ELR (cell line): Measurements from ENCODE around the gene LRRK1.
"Not testable (repeated sequence)": the region's sequence is repeated elsewhere in the genome, so short reads cannot be mapped to it uniquely, and the experiment has no call there.

Source experiments
- DNase-seq: peaks from one replicate; pipeline ENCODE4 v3.0.0-alpha.2; 2015; ENCODE audit warnings: low read depth

LRRK1 gene

GRCh38 chr15:101070024-101070423 lies 150.9 kb downstream of the LRRK1 start:
- DNase-seq: no peak

- DNase-seq: peak; percentile 88
Measured at GRCh38 chr15:101070502-101071273, 151.5 kb downstream of the LRRK1 start.

GRCh38 chr15:101071651-101072050 lies 152.5 kb downstream of the LRRK1 start:
- no peak for DNase-seq

GRCh38 chr15:101072235-101072634 lies 153.1 kb downstream of the LRRK1 start:
- not testable (repeated sequence) for DNase-seq

- DNase-seq: not testable (repeated sequence)
Measured at GRCh38 chr15:101077806-101078668, 158.9 kb downstream of the LRRK1 start.

- DNase-seq: no peak
Measured at GRCh38 chr15:101078669-101079323, 159.6 kb downstream of the LRRK1 start.

- no peak for DNase-seq
Measured at GRCh38 chr15:101081900-101082299, 162.7 kb downstream of the LRRK1 start.

GRCh38 chr15:101083336-101084045 lies 164.3 kb downstream of the LRRK1 start:
- no peak for DNase-seq

- DNase-seq: no peak
Measured at GRCh38 chr15:101084801-101085200, 165.6 kb downstream of the LRRK1 start.

- DNase-seq: no peak
Measured at GRCh38 chr15:101085311-101085700, 166.1 kb downstream of the LRRK1 start.

- DNase-seq: no peak
Measured at GRCh38 chr15:101086394-101087171, 167.4 kb downstream of the LRRK1 start.

GRCh38 chr15:101087172-101087769 lies 168.1 kb downstream of the LRRK1 start:
- no peak for DNase-seq

- DNase-seq: no peak
Measured at GRCh38 chr15:101088271-101088670, 169.1 kb downstream of the LRRK1 start.

GRCh38 chr15:101088788-101089578 lies 169.8 kb downstream of the LRRK1 start:
- DNase-seq: peak; percentile 63

- no peak for DNase-seq
Measured at GRCh38 chr15:101089579-101090427, 170.6 kb downstream of the LRRK1 start.

- DNase-seq: no peak
Measured at GRCh38 chr15:101090428-101090790, 171.3 kb downstream of the LRRK1 start.

GRCh38 chr15:101091080-101092017 lies 172.2 kb downstream of the LRRK1 start:
- DNase-seq: peak; percentile 69
